Lower leg skin (tissue), 3 donors: Measurements from ENCODE around the gene GPR31.

ENCODE experiments used
- CTCF ChIP-seq, 3 donors: fragments of 450-650 bp; IDR thresholded peaks; one replicate each; pipeline ENCODE4 v1.5.1; 2016; ENCODE audit warnings: antibody characterized with exemption in 3 of 3, mild to moderate bottlenecking in 3 of 3, moderate library complexity in 2 of 3
- POLR2A ChIP-seq, 2 donors: fragments of 450-650 bp; IDR thresholded peaks; one replicate each; pipeline ENCODE4 v1.6.1; 2016 to 2017; ENCODE audit warnings: antibody characterized with exemption in 2 of 2, mild to moderate bottlenecking in 1 of 2, moderate library complexity in 1 of 2

GRCh38 chr6:167111597-167111996 lies 46.2 kb downstream of the GPR31 start:
- TF ChIP-seq CTCF (IDR thresholded peaks at IDR 0.05) (no peak), POLR2A (IDR thresholded peaks at IDR 0.05) (no peak)
